GM23338 (cell line): ENCODE results near the gene ZCCHC24. TPM values are rescaled to one million over a fixed set of nuclear protein-coding genes. Genes with fewer than 3 reads are reported as not detected.

Source experiments
- ATAC-seq: fragments of 200-7000 bp; cut with Tn5 transposase; 3 replicates; pipeline ENCODE4 v1.9.1; 2020
- DNase-seq: peaks from one replicate; pipeline ENCODE4 v3.0.0-alpha.2; 2015; ENCODE audit warnings: low spot score
- H2AFZ ChIP-seq: fragments of 200-600 bp; sonication (generic); 2 replicates; pipeline ENCODE4 v1.8.0; 2016; ENCODE audit warnings: antibody characterized with exemption, mild to moderate bottlenecking, moderate library complexity
- H3F3A ChIP-seq: fragments of 200-600 bp; sonication (generic); replicated peaks from 2 replicates; pipeline ENCODE4 v1.8.0; 2017; ENCODE audit warnings: antibody characterized with exemption, mixed run types, low read depth
- H3K27ac ChIP-seq: fragments of 200-600 bp; sonication (generic); 2 replicates; pipeline ENCODE4 v1.6.1; 2016; ENCODE audit warnings: low read depth
- H3K27me3 ChIP-seq: fragments of 200-600 bp; sonication (generic); 2 replicates; pipeline ENCODE4 v1.8.0; 2016; ENCODE audit warnings: mild to moderate bottlenecking, mixed run types, moderate library complexity; ENCODE audit not compliant: insufficient read depth
- H3K36me3 ChIP-seq: fragments of 200-600 bp; sonication (generic); 2 replicates; pipeline ENCODE4 v1.8.0; 2016; ENCODE audit warnings: mild to moderate bottlenecking; ENCODE audit not compliant: insufficient read depth
- H3K4me1 ChIP-seq: fragments of 200-600 bp; sonication (generic); 2 replicates; pipeline ENCODE4 v1.8.0; 2016; ENCODE audit warnings: mild to moderate bottlenecking, moderate library complexity; ENCODE audit not compliant: insufficient read depth
- H3K4me2 ChIP-seq: fragments of 200-600 bp; sonication (generic); 2 replicates; pipeline ENCODE4 v1.7.1; 2017; ENCODE audit warnings: mixed run types
- H3K4me3 ChIP-seq: fragments of 200-600 bp; sonication (generic); 2 replicates; pipeline ENCODE4 v1.6.1; 2016; ENCODE audit warnings: mixed run types
- H3K79me2 ChIP-seq: fragments of 200-600 bp; sonication (generic); replicated peaks from 2 replicates; pipeline ENCODE4 v1.8.0; 2017; ENCODE audit warnings: mild to moderate bottlenecking; ENCODE audit not compliant: insufficient read depth
- H3K9me2 ChIP-seq: fragments of 200-600 bp; sonication (generic); 2 replicates; pipeline ENCODE4 v1.8.0; 2017; ENCODE audit not compliant: insufficient read depth
- H4K20me1 ChIP-seq: fragments of 200-600 bp; sonication (generic); replicated peaks from 2 replicates; pipeline ENCODE4 v1.8.0; 2017; ENCODE audit warnings: mild to moderate bottlenecking; ENCODE audit not compliant: insufficient read depth
- H3K27ac Mint-ChIP-seq: 2 replicates; pipeline ENCODE4 v1.8.0; 2020; ENCODE audit warnings: inconsistent platforms, mild to moderate bottlenecking, moderate library complexity, mixed read lengths
- H3K27me3 Mint-ChIP-seq: 3 replicates; pipeline ENCODE4 v1.8.0; 2022; ENCODE audit warnings: low read depth, mild to moderate bottlenecking, moderate library complexity, mixed read lengths, inconsistent platforms; ENCODE audit not compliant: insufficient read depth, poor library complexity
- H3K36me3 Mint-ChIP-seq: 3 replicates; pipeline ENCODE4 v1.8.0; 2021; ENCODE audit warnings: low read depth, mild to moderate bottlenecking, inconsistent platforms, moderate library complexity, mixed read lengths
- H3K4me1 Mint-ChIP-seq: 3 replicates; pipeline ENCODE4 v1.8.0; 2020; ENCODE audit warnings: mild to moderate bottlenecking, inconsistent platforms, mixed read lengths
- H3K4me3 Mint-ChIP-seq: 3 replicates; pipeline ENCODE4 v1.8.0; 2021; ENCODE audit warnings: moderate library complexity, mild to moderate bottlenecking, inconsistent platforms, mixed read lengths
- H3K9me3 Mint-ChIP-seq: 3 replicates; pipeline ENCODE4 v1.8.0; 2020; ENCODE audit warnings: moderate library complexity, mild to moderate bottlenecking, inconsistent platforms, mixed read lengths
- EZH2 ChIP-seq: fragments of 200-600 bp; sonication (generic); IDR thresholded peaks from one replicate; pipeline ENCODE4 v1.8.0; 2017; ENCODE audit warnings: antibody characterized with exemption, mild to moderate bottlenecking, low read depth; ENCODE audit not compliant: unreplicated experiment
- EZH2phosphoT487 ChIP-seq: fragments of 200-600 bp; sonication (generic); IDR thresholded peaks from one replicate; pipeline ENCODE4 v1.8.1; 2018; ENCODE audit warnings: antibody characterized with exemption; ENCODE audit not compliant: unreplicated experiment
- JUNB ChIP-seq: IDR thresholded peaks from one replicate; pipeline ENCODE4 v1.6.1; 2016; ENCODE audit warnings: antibody characterized with exemption; ENCODE audit not compliant: unreplicated experiment
- POLR2AphosphoS5 ChIP-seq: IDR thresholded peaks from 2 replicates; pipeline ENCODE4 v1.6.1; 2016; ENCODE audit warnings: antibody characterized with exemption, low read depth
- REST ChIP-seq: IDR thresholded peaks from one replicate; pipeline ENCODE4 v1.6.1; 2018; ENCODE audit warnings: antibody characterized with exemption; ENCODE audit not compliant: unreplicated experiment
- ZNF114 ChIP-seq: fragments of 250-450 bp; sonication (Bioruptor Pico); IDR thresholded peaks from 2 replicates; pipeline ENCODE4 v1.5.0; 2020; ENCODE audit warnings: mild to moderate bottlenecking, moderate library complexity
- ZNF331 ChIP-seq: fragments of 250-450 bp; sonication (Bioruptor Pico); IDR thresholded peaks from 2 replicates; pipeline ENCODE4 v1.5.0; 2020; ENCODE audit warnings: low read depth, mild to moderate bottlenecking, moderate library complexity
- polyA plus RNA-seq: library from polyadenylated mRNA; unstranded; fragments of >200 nt; fragmentation: Nextera tagmentation; extraction: Ambion mirVana; gene quantifications from 2 replicates; pipeline ENCODE4 v1.2.1, GENCODE V29; 2016
- total RNA-seq: library from RNA; depleted of rRNA; stranded (reverse); fragments of >200 nt; shearing (Covaris generic); gene quantifications from 2 replicates; pipeline ENCODE4 v1.2.3, GENCODE V29; 2014
- TF ChIP-seq, protein P1 (sequence below), 2 experiments: fragments of 200-600 bp in 1 of 2; sonication (generic) in 1 of 2; conservative IDR thresholded peaks; 2 replicates each; pipeline versions ENCODE4 v1.5.1 to v1.6.1; 2016 to 2017; ENCODE audit warnings: antibody characterized with exemption in 2 of 2, low read depth in 2 of 2, mild to moderate bottlenecking in 2 of 2, moderate library complexity in 1 of 2
- TF ChIP-seq, protein P2 (sequence below): fragments of 250-450 bp; sonication (Bioruptor Pico); IDR thresholded peaks from 2 replicates; pipeline ENCODE4 v1.5.0; 2020; ENCODE audit warnings: mild to moderate bottlenecking, moderate library complexity
- TF ChIP-seq, protein P3 (sequence below): IDR thresholded peaks from 2 replicates; pipeline ENCODE4 v1.6.1; 2016; ENCODE audit warnings: antibody characterized with exemption

ZCCHC24 gene
- total and polyA plus RNA-seq, 2 experiments from 2014 or later: 2.0 to 10.1 TPM

GRCh38 chr10:79415736-79416577 lies 29.5 kb downstream of the ZCCHC24 start:
- H3F3A ChIP-seq: no peaks in the 10 kb centered on the region
- H3K79me2 ChIP-seq: no peaks in the 10 kb centered on the region
- Mint-ChIP-seq H3K27ac (no peak overlapping the region), H3K27me3 (peaks cover 6% of the 10 kb centered on the region), H3K9me3 (no peaks in the 10 kb centered on the region), H3K4me1 (peaks cover 16% of the 10 kb centered on the region), H3K36me3 (no peaks in the 10 kb centered on the region), H3K4me3 (no peak overlapping the region)
- no peaks in the 10 kb centered on the region for H4K20me1 ChIP-seq
- TF ChIP-seq REST (no peak), ZNF331 (CRISPR knock-in tag) (no peak), POLR2AphosphoS5 (no peak), EZH2 (no peak), ZNF114 (no peak), JUNB (no peak), EZH2phosphoT487 (no peak)
- TF ChIP-seq, protein P1, sequence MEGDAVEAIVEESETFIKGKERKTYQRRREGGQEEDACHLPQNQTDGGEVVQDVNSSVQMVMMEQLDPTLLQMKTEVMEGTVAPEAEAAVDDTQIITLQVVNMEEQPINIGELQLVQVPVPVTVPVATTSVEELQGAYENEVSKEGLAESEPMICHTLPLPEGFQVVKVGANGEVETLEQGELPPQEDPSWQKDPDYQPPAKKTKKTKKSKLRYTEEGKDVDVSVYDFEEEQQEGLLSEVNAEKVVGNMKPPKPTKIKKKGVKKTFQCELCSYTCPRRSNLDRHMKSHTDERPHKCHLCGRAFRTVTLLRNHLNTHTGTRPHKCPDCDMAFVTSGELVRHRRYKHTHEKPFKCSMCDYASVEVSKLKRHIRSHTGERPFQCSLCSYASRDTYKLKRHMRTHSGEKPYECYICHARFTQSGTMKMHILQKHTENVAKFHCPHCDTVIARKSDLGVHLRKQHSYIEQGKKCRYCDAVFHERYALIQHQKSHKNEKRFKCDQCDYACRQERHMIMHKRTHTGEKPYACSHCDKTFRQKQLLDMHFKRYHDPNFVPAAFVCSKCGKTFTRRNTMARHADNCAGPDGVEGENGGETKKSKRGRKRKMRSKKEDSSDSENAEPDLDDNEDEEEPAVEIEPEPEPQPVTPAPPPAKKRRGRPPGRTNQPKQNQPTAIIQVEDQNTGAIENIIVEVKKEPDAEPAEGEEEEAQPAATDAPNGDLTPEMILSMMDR (conservative IDR thresholded peaks at IDR 0.05; ENCODE audit: low read depth in 2 of 2): no peak
- TF ChIP-seq, protein P2, sequence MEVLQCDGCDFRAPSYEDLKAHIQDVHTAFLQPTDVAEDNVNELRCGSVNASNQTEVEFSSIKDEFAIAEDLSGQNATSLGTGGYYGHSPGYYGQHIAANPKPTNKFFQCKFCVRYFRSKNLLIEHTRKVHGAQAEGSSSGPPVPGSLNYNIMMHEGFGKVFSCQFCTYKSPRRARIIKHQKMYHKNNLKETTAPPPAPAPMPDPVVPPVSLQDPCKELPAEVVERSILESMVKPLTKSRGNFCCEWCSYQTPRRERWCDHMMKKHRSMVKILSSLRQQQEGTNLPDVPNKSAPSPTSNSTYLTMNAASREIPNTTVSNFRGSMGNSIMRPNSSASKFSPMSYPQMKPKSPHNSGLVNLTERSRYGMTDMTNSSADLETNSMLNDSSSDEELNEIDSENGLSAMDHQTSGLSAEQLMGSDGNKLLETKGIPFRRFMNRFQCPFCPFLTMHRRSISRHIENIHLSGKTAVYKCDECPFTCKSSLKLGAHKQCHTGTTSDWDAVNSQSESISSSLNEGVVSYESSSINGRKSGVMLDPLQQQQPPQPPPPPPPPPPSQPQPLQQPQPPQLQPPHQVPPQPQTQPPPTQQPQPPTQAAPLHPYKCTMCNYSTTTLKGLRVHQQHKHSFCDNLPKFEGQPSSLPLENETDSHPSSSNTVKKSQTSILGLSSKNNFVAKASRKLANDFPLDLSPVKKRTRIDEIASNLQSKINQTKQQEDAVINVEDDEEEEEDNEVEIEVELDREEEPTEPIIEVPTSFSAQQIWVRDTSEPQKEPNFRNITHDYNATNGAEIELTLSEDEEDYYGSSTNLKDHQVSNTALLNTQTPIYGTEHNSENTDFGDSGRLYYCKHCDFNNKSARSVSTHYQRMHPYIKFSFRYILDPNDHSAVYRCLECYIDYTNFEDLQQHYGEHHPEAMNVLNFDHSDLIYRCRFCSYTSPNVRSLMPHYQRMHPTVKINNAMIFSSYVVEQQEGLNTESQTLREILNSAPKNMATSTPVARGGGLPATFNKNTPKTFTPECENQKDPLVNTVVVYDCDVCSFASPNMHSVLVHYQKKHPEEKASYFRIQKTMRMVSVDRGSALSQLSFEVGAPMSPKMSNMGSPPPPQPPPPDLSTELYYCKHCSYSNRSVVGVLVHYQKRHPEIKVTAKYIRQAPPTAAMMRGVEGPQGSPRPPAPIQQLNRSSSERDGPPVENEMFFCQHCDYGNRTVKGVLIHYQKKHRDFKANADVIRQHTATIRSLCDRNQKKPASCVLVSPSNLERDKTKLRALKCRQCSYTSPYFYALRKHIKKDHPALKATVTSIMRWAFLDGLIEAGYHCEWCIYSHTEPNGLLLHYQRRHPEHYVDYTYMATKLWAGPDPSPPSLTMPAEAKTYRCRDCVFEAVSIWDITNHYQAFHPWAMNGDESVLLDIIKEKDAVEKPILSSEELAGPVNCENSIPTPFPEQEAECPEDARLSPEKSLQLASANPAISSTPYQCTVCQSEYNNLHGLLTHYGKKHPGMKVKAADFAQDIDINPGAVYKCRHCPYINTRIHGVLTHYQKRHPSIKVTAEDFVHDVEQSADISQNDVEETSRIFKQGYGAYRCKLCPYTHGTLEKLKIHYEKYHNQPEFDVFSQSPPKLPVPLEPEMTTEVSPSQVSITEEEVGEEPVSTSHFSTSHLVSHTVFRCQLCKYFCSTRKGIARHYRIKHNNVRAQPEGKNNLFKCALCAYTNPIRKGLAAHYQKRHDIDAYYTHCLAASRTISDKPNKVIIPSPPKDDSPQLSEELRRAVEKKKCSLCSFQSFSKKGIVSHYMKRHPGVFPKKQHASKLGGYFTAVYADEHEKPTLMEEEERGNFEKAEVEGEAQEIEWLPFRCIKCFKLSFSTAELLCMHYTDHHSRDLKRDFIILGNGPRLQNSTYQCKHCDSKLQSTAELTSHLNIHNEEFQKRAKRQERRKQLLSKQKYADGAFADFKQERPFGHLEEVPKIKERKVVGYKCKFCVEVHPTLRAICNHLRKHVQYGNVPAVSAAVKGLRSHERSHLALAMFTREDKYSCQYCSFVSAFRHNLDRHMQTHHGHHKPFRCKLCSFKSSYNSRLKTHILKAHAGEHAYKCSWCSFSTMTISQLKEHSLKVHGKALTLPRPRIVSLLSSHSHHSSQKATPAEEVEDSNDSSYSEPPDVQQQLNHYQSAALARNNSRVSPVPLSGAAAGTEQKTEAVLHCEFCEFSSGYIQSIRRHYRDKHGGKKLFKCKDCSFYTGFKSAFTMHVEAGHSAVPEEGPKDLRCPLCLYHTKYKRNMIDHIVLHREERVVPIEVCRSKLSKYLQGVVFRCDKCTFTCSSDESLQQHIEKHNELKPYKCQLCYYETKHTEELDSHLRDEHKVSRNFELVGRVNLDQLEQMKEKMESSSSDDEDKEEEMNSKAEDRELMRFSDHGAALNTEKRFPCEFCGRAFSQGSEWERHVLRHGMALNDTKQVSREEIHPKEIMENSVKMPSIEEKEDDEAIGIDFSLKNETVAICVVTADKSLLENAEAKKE (CRISPR knock-in tag): no peak
- TF ChIP-seq, protein P3, sequence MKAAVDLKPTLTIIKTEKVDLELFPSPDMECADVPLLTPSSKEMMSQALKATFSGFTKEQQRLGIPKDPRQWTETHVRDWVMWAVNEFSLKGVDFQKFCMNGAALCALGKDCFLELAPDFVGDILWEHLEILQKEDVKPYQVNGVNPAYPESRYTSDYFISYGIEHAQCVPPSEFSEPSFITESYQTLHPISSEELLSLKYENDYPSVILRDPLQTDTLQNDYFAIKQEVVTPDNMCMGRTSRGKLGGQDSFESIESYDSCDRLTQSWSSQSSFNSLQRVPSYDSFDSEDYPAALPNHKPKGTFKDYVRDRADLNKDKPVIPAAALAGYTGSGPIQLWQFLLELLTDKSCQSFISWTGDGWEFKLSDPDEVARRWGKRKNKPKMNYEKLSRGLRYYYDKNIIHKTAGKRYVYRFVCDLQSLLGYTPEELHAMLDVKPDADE: no peak
- ATAC-seq (no peak), DNase-seq (no peak)
- no peak overlapping the region for H3K4me3 ChIP-seq
- H3K36me3 ChIP-seq: no peaks in the 10 kb centered on the region
- no peak overlapping the region for H3K27ac ChIP-seq
- no peak overlapping the region for H2AFZ ChIP-seq
- H3K4me2 ChIP-seq: no peak overlapping the region
- no peaks in the 10 kb centered on the region for H3K4me1 ChIP-seq
- H3K9me2 ChIP-seq: no peaks in the 10 kb centered on the region
- H3K27me3 ChIP-seq: no peaks in the 10 kb centered on the region
